SK-N-SH treated with all-trans-retinoic acid at 6 μM for 48 hours (cell line): Measurements from ENCODE around the gene SEMA4F.

Experiments
- ATAC-seq: fragments of 200-7000 bp; cut with Tn5 transposase; 3 replicates; pipeline ENCODE4 v1.9.1; 2020; ENCODE audit warnings: mild to moderate bottlenecking, moderate library complexity
- ARNTL ChIP-seq: fragments of 450-650 bp; formaldehyde crosslinking; IDR thresholded peaks from 2 replicates; pipeline ENCODE4 v1.5.0; 2020; ENCODE audit warnings: low read depth, mild to moderate bottlenecking, moderate library complexity, borderline replicate concordance
- BACH2 ChIP-seq: fragments of 250-450 bp; sonication (Bioruptor Pico); IDR thresholded peaks from 2 replicates; pipeline ENCODE4 v1.9.0; 2021; ENCODE audit warnings: mild to moderate bottlenecking, borderline replicate concordance
- CREB5 ChIP-seq: fragments of 250-450 bp; sonication (Bioruptor Pico); IDR thresholded peaks from 2 replicates; pipeline ENCODE4 v1.5.1; 2020; ENCODE audit warnings: low read depth, mild to moderate bottlenecking, moderate library complexity
- CSDC2 ChIP-seq: fragments of 250-450 bp; sonication (Bioruptor Pico); IDR thresholded peaks from 2 replicates; pipeline ENCODE4 v1.5.0; 2020; ENCODE audit warnings: mild to moderate bottlenecking, moderate library complexity
- CSRNP3 ChIP-seq: fragments of 250-450 bp; sonication (Bioruptor Pico); IDR thresholded peaks from 2 replicates; pipeline ENCODE4 v1.5.1; 2021; ENCODE audit warnings: mild to moderate bottlenecking, moderate library complexity
- ESRRG ChIP-seq: fragments of 250-450 bp; sonication (Bioruptor Pico); IDR thresholded peaks from 2 replicates; pipeline ENCODE4 v1.6.1; 2021; ENCODE audit warnings: mild to moderate bottlenecking
- GLIS3 ChIP-seq: fragments of 250-450 bp; sonication (Bioruptor Pico); IDR thresholded peaks from 2 replicates; pipeline ENCODE4 v1.5.0; 2020; ENCODE audit warnings: mild to moderate bottlenecking, moderate library complexity
- OSR1 ChIP-seq: fragments of 250-450 bp; sonication (Bioruptor Pico); IDR thresholded peaks from 2 replicates; pipeline ENCODE4 v1.8.0; 2022; ENCODE audit warnings: moderate library complexity, mild to moderate bottlenecking, inconsistent platforms
- PATZ1 ChIP-seq: fragments of 250-450 bp; sonication (Bioruptor Pico); IDR thresholded peaks from 2 replicates; pipeline ENCODE4 v1.8.0; 2020; ENCODE audit warnings: mild to moderate bottlenecking, moderate library complexity, borderline replicate concordance
- POU6F1 ChIP-seq: fragments of 250-450 bp; sonication (Bioruptor Pico); IDR thresholded peaks from 2 replicates; pipeline ENCODE4 v1.8.0; 2021; ENCODE audit warnings: low read depth, mild to moderate bottlenecking, moderate library complexity, borderline replicate concordance
- PPARA ChIP-seq: fragments of 250-450 bp; sonication (Bioruptor Pico); IDR thresholded peaks from 2 replicates; pipeline ENCODE4 v1.5.0; 2020; ENCODE audit warnings: mild to moderate bottlenecking, borderline replicate concordance
- RARB ChIP-seq: fragments of 250-450 bp; sonication (Bioruptor Pico); IDR thresholded peaks from 2 replicates; pipeline ENCODE4 v1.8.0; 2021; ENCODE audit warnings: mild to moderate bottlenecking, moderate library complexity
- SNAI2 ChIP-seq: fragments of 250-450 bp; sonication (Bioruptor Pico); IDR thresholded peaks from 2 replicates; pipeline ENCODE4 v1.5.0; 2020; ENCODE audit warnings: mild to moderate bottlenecking, moderate library complexity
- TCF4 ChIP-seq: fragments of 250-450 bp; sonication (Bioruptor Pico); IDR thresholded peaks from 2 replicates; pipeline ENCODE4 v1.8.0; 2021; ENCODE audit warnings: mild to moderate bottlenecking, moderate library complexity, borderline replicate concordance
- TSHZ2 ChIP-seq: fragments of 250-450 bp; sonication (Bioruptor Pico); IDR thresholded peaks from 2 replicates; pipeline ENCODE4 v1.5.0; 2020; ENCODE audit warnings: mild to moderate bottlenecking, moderate library complexity
- ZC3H10 ChIP-seq: fragments of 250-450 bp; sonication (Bioruptor Pico); IDR thresholded peaks from 2 replicates; pipeline ENCODE4 v1.5.1; 2021; ENCODE audit warnings: mild to moderate bottlenecking, moderate library complexity
- ZFP30 ChIP-seq: fragments of 450-650 bp; formaldehyde crosslinking; IDR thresholded peaks from 2 replicates; pipeline ENCODE4 v1.5.0; 2022; ENCODE audit warnings: mild to moderate bottlenecking, moderate library complexity
- ZNF70 ChIP-seq: fragments of 450-650 bp; formaldehyde crosslinking; IDR thresholded peaks from 2 replicates; pipeline ENCODE4 v1.5.0; 2020; ENCODE audit warnings: mild to moderate bottlenecking, moderate library complexity
- ZNF8 ChIP-seq: fragments of 450-650 bp; formaldehyde crosslinking; IDR thresholded peaks from 2 replicates; pipeline ENCODE4 v1.5.0; 2020; ENCODE audit warnings: mild to moderate bottlenecking, moderate library complexity

The SEMA4F gene

GRCh38 chr2:74700643-74701372 is 46.8 kb downstream of the SEMA4F start (continued):
- TF ChIP-seq TSHZ2: no peak

GRCh38 chr2:74702001-74702715 is 48.1 kb downstream of the SEMA4F start:
- TF ChIP-seq PPARA (CRISPR knock-in tag): no peak
- TF ChIP-seq ESRRG (CRISPR knock-in tag): no peak
- TF ChIP-seq ZNF70 (CRISPR knock-in tag): no peak
- no peak for ATAC-seq

GRCh38 chr2:74703373-74703772 is 49.3 kb downstream of the SEMA4F start:
- ATAC-seq: no peak
- no peak for TF ChIP-seq CREB5 (CRISPR knock-in tag)

GRCh38 chr2:74704216-74704615 is 50.2 kb downstream of the SEMA4F start:
- ATAC-seq: no peak
- no peak for TF ChIP-seq ZNF70 (CRISPR knock-in tag)
- TF ChIP-seq POU6F1 (CRISPR knock-in tag): no peak
- TF ChIP-seq TCF4 (CRISPR knock-in tag): no peak
- TF ChIP-seq TSHZ2: no peak
- no peak for TF ChIP-seq CSDC2
- TF ChIP-seq GLIS3 (CRISPR knock-in tag): no peak
- TF ChIP-seq BACH2 (CRISPR knock-in tag): no peak
- no peak for TF ChIP-seq ZC3H10
- no peak for TF ChIP-seq ZNF8 (CRISPR knock-in tag)
- no peak for TF ChIP-seq CSRNP3 (CRISPR knock-in tag)
- no peak for TF ChIP-seq PATZ1 (CRISPR knock-in tag)
- TF ChIP-seq CREB5 (CRISPR knock-in tag): no peak
- no peak for TF ChIP-seq PPARA (CRISPR knock-in tag)
- TF ChIP-seq ARNTL: no peak
- TF ChIP-seq ZFP30 (CRISPR knock-in tag): no peak
- TF ChIP-seq RARB (CRISPR knock-in tag): no peak
- TF ChIP-seq SNAI2 (CRISPR knock-in tag): no peak
- TF ChIP-seq OSR1: no peak
